ENCODE data around the gene FBXO46. TPM values are rescaled to one million over a fixed set of nuclear protein-coding genes. Genes with fewer than 3 reads are reported as not detected.

The FBXO46 gene
- polyA plus RNA-seq: 10 to 100 TPM; 13.9 TPM

- Histone ChIP-seq H3K27ac (ENCODE audit: low read depth in 2 of 2, low read length in 1 of 2) (peak within 1 kb of the TSS; percentile 77 to 95), H3K36me3 (ENCODE audit: control insufficient read depth in 2 of 2, insufficient read depth in 2 of 2, low read length in 1 of 2) (no peaks in the 10 kb centered on the region), H3K4me3 (ENCODE audit: low read depth in 1 of 2, low read length in 2 of 2) (peak within 1 kb of the TSS; percentile 58 to 94), H3K9me3 (ENCODE audit: control insufficient read depth in 2 of 2, insufficient read depth in 1 of 2, low read depth in 1 of 2, low read length in 1 of 2) (no peaks in the 10 kb centered on the region), H3K27me3 (ENCODE audit: control insufficient read depth in 1 of 2, insufficient read depth in 2 of 2, low read length in 2 of 2) (no peaks in the 10 kb centered on the region), H3K4me1 (ENCODE audit: control insufficient read depth in 2 of 2, insufficient read depth in 2 of 2, low read length in 1 of 2) (peaks cover 0 to 3% of the 10 kb centered on the region in 2 donors)
- 1 to 2% methylated on average over 48 of the region's 48 CpGs for WGBS, 2 donors
Observed at GRCh38 chr19:45730368-45731288, at the start of gene FBXO46. Gene FBXO46 (minus strand): TSS chr19:45730896. CDS start chr19:45713495, 17,401 bp downstream.

- 28 to 42% methylated on average over 4 of the region's 4 CpGs for WGBS, 2 donors
- Histone ChIP-seq H3K27me3 (ENCODE audit: control insufficient read depth in 1 of 2, insufficient read depth in 2 of 2, low read length in 2 of 2) (no peaks in the 10 kb centered on the region), H3K27ac (ENCODE audit: low read depth in 2 of 2, low read length in 1 of 2) (peak overlapping the region; percentile 36 to 87), H3K4me1 (ENCODE audit: control insufficient read depth in 2 of 2, insufficient read depth in 2 of 2, low read length in 1 of 2) (peaks cover 21 to 24% of the 10 kb centered on the region in 2 donors), H3K9me3 (ENCODE audit: control insufficient read depth in 2 of 2, insufficient read depth in 1 of 2, low read depth in 1 of 2, low read length in 1 of 2) (no peaks in the 10 kb centered on the region), H3K4me3 (ENCODE audit: low read depth in 1 of 2, low read length in 2 of 2) (no peak overlapping the region), H3K36me3 (ENCODE audit: control insufficient read depth in 2 of 2, insufficient read depth in 2 of 2, low read length in 1 of 2) (peaks cover 0 to 15% of the 10 kb centered on the region in 2 donors)
Observed at GRCh38 chr19:45780146-45780447, 49.4 kb upstream of the FBXO46 start.

- Histone ChIP-seq H3K36me3 (ENCODE audit: control insufficient read depth in 2 of 2, insufficient read depth in 2 of 2, low read length in 1 of 2) (peaks cover 0 to 17% of the 10 kb centered on the region in 2 donors), H3K27me3 (ENCODE audit: control insufficient read depth in 1 of 2, insufficient read depth in 2 of 2, low read length in 2 of 2) (no peaks in the 10 kb centered on the region), H3K4me3 (ENCODE audit: low read depth in 1 of 2, low read length in 2 of 2) (peak overlapping the region; percentile 24 to 39), H3K9me3 (ENCODE audit: control insufficient read depth in 2 of 2, insufficient read depth in 1 of 2, low read depth in 1 of 2, low read length in 1 of 2) (no peaks in the 10 kb centered on the region), H3K4me1 (ENCODE audit: control insufficient read depth in 2 of 2, insufficient read depth in 2 of 2, low read length in 1 of 2) (peaks cover 21 to 24% of the 10 kb centered on the region in 2 donors), H3K27ac (ENCODE audit: low read depth in 2 of 2, low read length in 1 of 2) (peak overlapping the region; percentile 36 to 87)
- 6 to 8% methylated on average over 48 of the region's 48 CpGs for WGBS, 2 donors
Observed at GRCh38 chr19:45779231-45780145, 48.8 kb upstream of the FBXO46 start.

GRCh38 chr19:45778010-45778661 lies 47.4 kb upstream of the FBXO46 start:
- H3K4me3 ChIP-seq (ENCODE audit: low read depth in 1 of 2, low read length in 2 of 2): no peak overlapping the region
- 91 to 94% methylated on average over 28 of the region's 28 CpGs for WGBS, 2 donors

GRCh38 chr19:45777395-45777961 lies 46.8 kb upstream of the FBXO46 start:
- H3K27me3 ChIP-seq (ENCODE audit: control insufficient read depth in 1 of 2, insufficient read depth in 2 of 2, low read length in 2 of 2): no peaks in the 10 kb centered on the region
- no peaks in the 10 kb centered on the region for H3K9me3 ChIP-seq (ENCODE audit: control insufficient read depth in 2 of 2, insufficient read depth in 1 of 2, low read depth in 1 of 2, low read length in 1 of 2)
- peaks cover 0 to 20% of the 10 kb centered on the region in 2 donors for H3K36me3 ChIP-seq (ENCODE audit: control insufficient read depth in 2 of 2, insufficient read depth in 2 of 2, low read length in 1 of 2)
- no peak overlapping the region for H3K4me3 ChIP-seq (ENCODE audit: low read depth in 1 of 2, low read length in 2 of 2)
- H3K4me1 ChIP-seq (ENCODE audit: control insufficient read depth in 2 of 2, insufficient read depth in 2 of 2, low read length in 1 of 2): peaks cover 16 to 24% of the 10 kb centered on the region in 2 donors
- 94 to 95% methylated on average over 34 of the region's 34 CpGs for WGBS, 2 donors
- no peak overlapping the region for H3K27ac ChIP-seq (ENCODE audit: low read depth in 2 of 2, low read length in 1 of 2)

More at GRCh38 chr19:45778010-45778661, 47.4 kb upstream of the FBXO46 start:
- no peak overlapping the region for H3K27ac ChIP-seq (ENCODE audit: low read depth in 2 of 2, low read length in 1 of 2)
- no peaks in the 10 kb centered on the region for H3K9me3 ChIP-seq (ENCODE audit: control insufficient read depth in 2 of 2, insufficient read depth in 1 of 2, low read depth in 1 of 2, low read length in 1 of 2)
- H3K4me1 ChIP-seq (ENCODE audit: control insufficient read depth in 2 of 2, insufficient read depth in 2 of 2, low read length in 1 of 2): peaks cover 16 to 24% of the 10 kb centered on the region in 2 donors
- peaks cover 0 to 17% of the 10 kb centered on the region in 2 donors for H3K36me3 ChIP-seq (ENCODE audit: control insufficient read depth in 2 of 2, insufficient read depth in 2 of 2, low read length in 1 of 2)
- H3K27me3 ChIP-seq (ENCODE audit: control insufficient read depth in 1 of 2, insufficient read depth in 2 of 2, low read length in 2 of 2): no peaks in the 10 kb centered on the region

GRCh38 chr19:45774765-45775164 lies 44.1 kb upstream of the FBXO46 start:
- H3K27me3 ChIP-seq (ENCODE audit: control insufficient read depth in 1 of 2, insufficient read depth in 2 of 2, low read length in 2 of 2): no peaks in the 10 kb centered on the region
- 85 to 88% methylated on average over 9 of the region's 9 CpGs for WGBS, 2 donors
- peaks cover 6 to 13% of the 10 kb centered on the region in 2 donors for H3K4me1 ChIP-seq (ENCODE audit: control insufficient read depth in 2 of 2, insufficient read depth in 2 of 2, low read length in 1 of 2)
- H3K36me3 ChIP-seq (ENCODE audit: control insufficient read depth in 2 of 2, insufficient read depth in 2 of 2, low read length in 1 of 2): peaks cover 0 to 26% of the 10 kb centered on the region in 2 donors
- no peak overlapping the region for H3K27ac ChIP-seq (ENCODE audit: low read depth in 2 of 2, low read length in 1 of 2)
- no peaks in the 10 kb centered on the region for H3K9me3 ChIP-seq (ENCODE audit: control insufficient read depth in 2 of 2, insufficient read depth in 1 of 2, low read depth in 1 of 2, low read length in 1 of 2)
- no peak overlapping the region for H3K4me3 ChIP-seq (ENCODE audit: low read depth in 1 of 2, low read length in 2 of 2)

GRCh38 chr19:45773384-45773783 lies 42.7 kb upstream of the FBXO46 start:
- WGBS, 2 donors: 30 to 50% methylated on average over 2 of the region's 2 CpGs
- H3K27ac ChIP-seq (ENCODE audit: low read depth in 2 of 2, low read length in 1 of 2): no peak overlapping the region
- H3K27me3 ChIP-seq (ENCODE audit: control insufficient read depth in 1 of 2, insufficient read depth in 2 of 2, low read length in 2 of 2): no peaks in the 10 kb centered on the region
- H3K4me1 ChIP-seq (ENCODE audit: control insufficient read depth in 2 of 2, insufficient read depth in 2 of 2, low read length in 1 of 2): peaks cover 0 to 5% of the 10 kb centered on the region in 2 donors
- peaks cover 0 to 26% of the 10 kb centered on the region in 2 donors for H3K36me3 ChIP-seq (ENCODE audit: control insufficient read depth in 2 of 2, insufficient read depth in 2 of 2, low read length in 1 of 2)
- H3K9me3 ChIP-seq (ENCODE audit: control insufficient read depth in 2 of 2, insufficient read depth in 1 of 2, low read depth in 1 of 2, low read length in 1 of 2): no peaks in the 10 kb centered on the region
- no peak overlapping the region for H3K4me3 ChIP-seq (ENCODE audit: low read depth in 1 of 2, low read length in 2 of 2)

- no peak overlapping the region for H3K4me3 ChIP-seq (ENCODE audit: low read depth in 1 of 2, low read length in 2 of 2)
- no peak overlapping the region for H3K27ac ChIP-seq (ENCODE audit: low read depth in 2 of 2, low read length in 1 of 2)
- H3K4me1 ChIP-seq (ENCODE audit: control insufficient read depth in 2 of 2, insufficient read depth in 2 of 2, low read length in 1 of 2): peaks cover 0 to 3% of the 10 kb centered on the region in 2 donors
- no peaks in the 10 kb centered on the region for H3K9me3 ChIP-seq (ENCODE audit: control insufficient read depth in 2 of 2, insufficient read depth in 1 of 2, low read depth in 1 of 2, low read length in 1 of 2)
- WGBS, 2 donors: 89 to 91% methylated on average over 3 of the region's 3 CpGs
- H3K36me3 ChIP-seq (ENCODE audit: control insufficient read depth in 2 of 2, insufficient read depth in 2 of 2, low read length in 1 of 2): peaks cover 0 to 24% of the 10 kb centered on the region in 2 donors
- H3K27me3 ChIP-seq (ENCODE audit: control insufficient read depth in 1 of 2, insufficient read depth in 2 of 2, low read length in 2 of 2): no peaks in the 10 kb centered on the region
Observed at GRCh38 chr19:45772912-45773311, 42.2 kb upstream of the FBXO46 start.
